HG03060 (cell line): ENCODE data around the gene STIM2.
A peak's percentile ranks its signal among the peaks of the same experiment; 100 is the strongest.
"Not testable (repeated sequence)": the region's sequence is repeated elsewhere in the genome, so short reads cannot be mapped to it uniquely, and the experiment has no call there.

Source experiments
- ATAC-seq: cut with Tn5 transposase; IDR thresholded peaks from one replicate; pipeline ENCODE4 v1.9.1; 2021; ENCODE audit warnings: low read depth, moderate number of reproducible peaks; ENCODE audit not compliant: unreplicated experiment

The STIM2 gene

DNA sequence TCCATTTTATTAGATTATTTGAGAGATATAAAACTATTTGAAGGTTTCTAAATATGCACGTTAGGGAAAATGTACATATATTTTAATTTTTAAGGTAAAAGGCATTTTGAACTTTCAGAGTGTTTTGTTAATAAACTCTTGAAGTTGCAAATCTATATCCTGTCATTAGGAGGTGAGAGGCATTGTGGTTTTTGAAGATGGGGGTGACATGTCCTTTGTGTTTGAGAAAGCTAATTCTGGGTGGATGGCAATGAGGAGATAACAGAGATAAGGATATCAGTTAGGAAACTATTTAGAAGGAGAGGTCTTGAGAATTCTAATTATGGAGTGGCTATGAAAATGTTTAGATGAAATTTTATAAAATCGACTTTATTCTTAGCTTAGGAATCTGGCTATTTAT is 6.1 kb downstream of the STIM2 start:
- ATAC-seq, result no peak

DNA sequence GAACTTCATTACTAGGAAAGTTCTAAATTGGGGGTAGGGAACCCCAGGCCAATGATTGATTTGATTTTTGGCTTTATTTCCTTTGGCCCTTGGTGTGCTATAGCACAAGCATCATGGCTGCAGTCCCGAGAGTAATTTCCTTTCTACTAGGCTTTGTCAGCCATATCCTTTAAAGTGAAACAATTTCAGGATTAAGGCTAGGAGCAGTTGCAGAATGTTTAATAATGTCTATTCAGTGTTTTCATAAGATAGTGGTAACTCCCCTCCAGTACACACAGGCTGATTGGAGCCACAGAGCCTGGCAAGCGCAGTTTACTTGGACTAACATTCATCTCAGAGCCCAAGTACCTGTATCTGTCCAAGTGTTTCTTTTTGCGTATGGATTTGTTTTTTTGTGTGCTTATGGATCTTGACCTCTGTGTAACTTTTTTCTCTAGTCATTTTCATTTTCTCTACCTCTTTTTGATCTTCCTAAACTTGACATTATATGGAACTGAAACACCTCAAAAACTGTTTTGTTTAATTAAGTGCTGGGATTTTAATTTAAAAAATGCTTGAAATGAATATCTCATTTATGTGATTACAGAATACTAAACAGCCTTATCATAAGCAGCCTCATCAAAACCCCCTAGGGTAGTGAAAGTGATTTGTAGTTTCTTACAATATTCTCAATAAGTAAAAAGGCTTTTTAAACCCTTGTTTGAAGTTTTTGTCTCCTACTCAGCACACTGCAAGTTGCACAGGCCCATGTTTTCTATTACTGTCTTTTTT is 7.5 kb downstream of the STIM2 start:
- ATAC-seq, result no peak

DNA sequence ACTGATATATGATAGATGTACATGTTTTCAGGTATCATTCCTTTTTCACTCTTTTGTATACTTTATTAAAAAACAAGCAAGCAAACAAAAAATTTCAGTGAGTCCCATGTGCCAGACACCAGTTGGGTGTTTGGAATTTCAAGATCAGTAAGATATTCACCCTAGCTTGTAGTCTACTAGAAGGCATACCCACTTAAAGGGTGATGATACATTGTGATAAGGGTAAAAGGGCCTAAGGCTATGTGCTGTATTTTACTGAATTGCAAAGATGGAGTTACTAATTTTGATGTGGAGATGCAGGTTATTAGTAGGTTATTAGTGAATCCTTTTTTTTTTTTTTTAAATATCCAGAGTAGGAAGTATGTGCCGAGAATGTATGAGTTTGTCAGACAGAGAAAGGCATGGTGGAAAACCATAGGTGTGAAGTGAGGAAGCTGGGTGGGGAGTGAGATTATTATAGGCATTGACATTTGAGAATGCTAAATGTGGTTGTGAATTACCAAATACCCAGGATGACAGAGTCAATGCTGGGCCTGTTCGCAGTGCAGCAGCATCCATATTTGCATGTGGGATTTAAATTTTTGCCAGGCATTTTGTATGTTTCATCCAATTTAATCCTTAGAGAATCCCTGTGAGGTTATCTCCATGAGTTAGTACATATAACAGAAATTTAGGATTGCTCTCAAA is 10.1 kb downstream of the STIM2 start:
- ATAC-seq, result no peak

DNA sequence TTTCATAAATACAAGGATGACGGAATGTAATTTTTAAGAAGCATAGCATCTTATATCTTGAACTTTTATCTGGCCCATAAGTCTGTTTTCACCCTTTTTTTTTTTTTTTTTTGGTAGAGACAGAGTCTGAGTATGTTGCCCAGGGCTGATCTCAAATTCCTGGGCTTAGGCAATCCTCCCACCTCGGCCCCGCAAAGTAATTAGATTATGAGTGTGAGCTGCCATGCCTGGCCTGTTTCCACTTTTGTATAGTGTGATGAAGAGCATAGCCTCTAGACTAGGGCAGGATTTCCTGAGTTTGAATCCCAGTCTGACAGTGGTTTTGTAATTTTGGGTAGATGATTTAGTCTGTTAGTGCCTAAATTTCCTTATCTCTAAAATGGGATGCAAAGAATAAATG is 11.0 kb downstream of the STIM2 start:
- no peak for ATAC-seq

DNA sequence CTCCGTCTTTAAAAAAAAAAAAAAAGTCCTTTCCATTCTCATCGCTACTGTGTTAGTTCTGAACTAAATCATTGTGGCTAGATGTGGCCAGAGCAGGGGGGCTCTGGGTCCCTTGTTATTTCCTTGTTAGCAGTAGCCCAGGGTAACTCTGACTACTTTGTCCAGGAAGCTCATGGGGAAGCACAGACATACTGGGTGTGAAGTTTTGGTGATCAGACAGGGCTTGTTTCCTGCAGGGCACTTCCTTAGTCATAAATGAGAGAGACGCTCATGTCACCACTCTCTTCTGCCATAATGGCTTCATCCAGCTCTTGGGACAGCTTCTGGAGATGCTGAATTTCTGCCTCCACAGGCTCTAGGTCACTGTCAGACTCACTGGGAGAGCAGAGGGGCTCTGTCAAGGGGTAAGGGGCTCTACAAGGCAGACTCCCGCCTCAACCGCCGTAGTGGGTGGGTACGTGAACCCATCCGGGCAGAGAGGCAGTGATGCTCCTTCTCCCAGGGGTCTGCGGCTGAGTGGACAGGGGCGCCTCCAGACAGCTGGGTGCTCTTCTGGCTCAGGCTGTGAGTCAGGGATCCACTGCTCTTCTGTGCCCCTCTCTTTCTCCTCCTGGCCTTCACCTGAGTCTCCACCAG is 12.9 kb downstream of the STIM2 start:
- ATAC-seq, result no peak

DNA sequence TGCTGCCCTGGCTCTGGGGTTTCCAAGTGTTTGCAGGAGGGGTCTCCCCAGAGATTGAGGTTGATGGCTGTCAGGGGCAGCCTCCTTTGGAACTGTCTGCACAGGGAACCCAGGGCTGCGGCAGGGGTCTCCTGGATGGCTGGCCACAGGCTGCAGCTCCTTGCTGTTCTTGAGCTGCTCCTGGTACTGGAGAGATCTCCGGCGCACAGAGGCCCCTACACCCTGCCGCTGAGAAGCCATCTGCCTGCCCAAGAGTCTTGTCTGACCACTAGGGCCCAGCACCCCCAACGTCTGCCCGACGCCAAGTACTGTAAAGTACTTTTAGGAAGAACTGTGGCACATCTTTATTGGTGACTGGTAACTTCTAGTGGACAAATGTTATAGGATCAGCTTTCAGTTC is 13.5 kb downstream of the STIM2 start:
- ATAC-seq, result no peak

DNA sequence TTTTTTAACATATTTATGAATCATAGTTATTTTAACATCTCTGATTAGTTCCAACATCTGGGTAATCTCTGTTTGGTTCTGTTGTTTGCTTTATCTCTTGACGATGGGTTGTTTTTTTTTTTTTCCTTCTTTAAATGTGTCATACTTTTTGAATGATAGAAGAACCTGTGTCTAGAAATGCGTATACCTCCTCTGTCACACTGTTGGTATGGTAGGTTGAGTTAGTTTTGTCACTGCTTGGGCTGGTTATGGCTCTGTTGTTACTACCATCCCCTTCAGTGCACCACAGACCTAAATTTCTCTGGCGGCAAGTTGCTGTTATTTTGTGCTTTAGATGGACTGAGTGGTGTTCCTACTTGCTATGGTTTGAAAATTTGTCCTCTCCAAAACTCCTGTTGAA is 16.8 kb downstream of the STIM2 start:
- no peak for ATAC-seq

DNA sequence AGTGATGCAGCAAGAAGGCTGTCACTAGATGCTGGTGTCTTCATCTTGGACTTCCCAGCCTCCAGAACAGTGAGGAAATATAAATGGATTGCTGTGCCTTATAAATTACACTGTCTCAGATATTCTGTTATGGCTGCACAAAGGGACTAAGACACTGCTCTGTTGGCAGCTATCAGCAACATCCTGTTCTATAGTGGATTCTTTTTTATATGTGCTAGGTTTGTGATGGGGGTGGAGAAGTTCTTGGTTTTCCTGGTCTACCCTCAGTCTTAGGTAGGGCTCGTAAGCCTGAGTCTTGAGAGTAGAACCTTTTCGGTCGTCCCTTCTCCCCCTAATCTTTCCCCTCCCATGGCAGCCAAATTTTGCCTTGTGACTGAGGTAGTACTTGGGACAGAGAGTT is 17.3 kb downstream of the STIM2 start:
- no peak for ATAC-seq

DNA sequence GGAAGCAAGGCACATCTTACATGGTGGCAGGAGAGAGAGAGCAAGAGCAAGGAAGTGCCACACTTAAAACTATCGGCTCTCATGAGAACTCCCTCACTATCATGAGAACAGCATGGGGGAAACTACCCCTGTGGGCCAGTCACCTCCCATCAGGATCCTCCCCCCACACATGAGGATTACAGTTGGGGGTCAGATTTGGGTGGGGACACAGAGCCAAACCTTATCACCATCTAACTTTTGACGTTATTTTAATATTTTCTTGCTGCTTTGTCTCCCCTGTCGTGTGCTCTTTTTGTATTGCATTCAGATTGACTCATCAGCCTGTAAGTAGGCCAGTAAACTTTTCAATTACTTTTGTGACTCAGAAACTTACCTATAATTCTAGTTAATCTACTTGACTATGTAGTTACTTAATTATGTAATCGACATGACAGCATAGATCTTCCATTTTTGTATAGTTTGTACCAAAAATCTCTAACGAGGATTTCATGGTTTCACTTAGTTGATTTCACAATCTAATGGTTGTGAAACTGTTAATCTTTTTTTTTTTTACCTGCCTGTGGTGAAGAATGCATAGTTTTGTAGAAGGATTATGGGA is 18.3 kb downstream of the STIM2 start:
- ATAC-seq, result no peak

DNA sequence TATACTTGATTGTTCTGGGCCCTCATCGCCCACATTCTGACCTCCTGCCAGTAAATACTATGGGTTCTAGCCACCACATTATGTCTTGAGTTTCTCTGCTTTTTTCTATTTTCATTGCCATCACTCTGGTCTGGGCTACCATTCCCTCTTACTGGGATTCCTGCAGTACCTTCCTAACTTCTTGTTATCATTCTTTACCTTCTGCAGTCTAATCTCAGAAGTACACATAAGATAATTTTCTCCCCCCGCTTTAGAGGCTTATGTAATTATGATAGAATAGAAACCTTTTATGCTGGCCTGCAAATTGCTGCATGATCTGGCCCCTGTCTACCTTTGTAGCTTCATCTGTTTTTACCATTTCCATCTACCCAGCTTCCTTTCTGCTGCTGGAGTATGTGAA is 19.2 kb downstream of the STIM2 start:
- no peak for ATAC-seq

DNA sequence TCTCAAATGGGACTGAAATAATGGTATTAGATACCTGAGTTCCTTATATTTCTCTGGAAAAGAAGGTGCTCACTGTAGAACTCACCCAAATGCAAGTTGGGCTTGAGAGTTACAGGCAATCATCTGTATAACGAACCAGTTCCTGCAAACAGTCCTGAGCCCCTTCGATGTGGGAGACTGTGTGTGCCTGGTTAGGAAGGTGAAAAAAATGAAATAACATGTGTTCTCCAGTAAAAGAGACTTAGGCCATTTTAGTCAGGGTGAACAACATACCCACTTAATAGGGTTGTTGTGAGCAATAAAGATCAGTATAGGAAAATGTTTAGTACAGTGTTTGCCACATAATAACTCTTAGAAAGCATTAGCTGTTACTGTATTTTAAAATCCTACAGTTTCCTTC is 23.4 kb downstream of the STIM2 start:
- no peak for ATAC-seq

DNA sequence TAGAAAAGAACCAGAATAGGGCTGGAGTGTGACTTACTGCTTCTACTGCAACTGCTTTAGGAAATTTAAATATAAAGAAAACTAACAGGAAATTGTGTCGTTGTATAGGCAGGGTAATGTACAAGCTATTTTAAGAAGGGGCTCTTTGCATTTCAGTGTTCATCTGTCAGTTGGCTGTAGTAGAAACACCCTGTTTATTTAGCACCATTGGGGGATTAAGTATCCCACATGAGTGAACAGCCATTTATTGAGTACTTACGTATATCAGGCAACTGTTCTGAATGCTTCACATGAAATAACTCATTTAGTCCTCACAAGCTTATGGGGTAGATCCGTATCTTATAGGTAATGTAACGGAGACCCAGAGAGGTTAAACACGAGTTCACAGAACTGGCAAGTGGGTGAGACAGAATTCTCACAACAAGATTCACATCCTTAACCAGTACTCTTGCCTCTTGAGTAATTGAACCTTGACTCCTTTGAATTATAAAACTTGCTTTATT is 23.9 kb downstream of the STIM2 start:
- peak; percentile 31 for ATAC-seq

DNA sequence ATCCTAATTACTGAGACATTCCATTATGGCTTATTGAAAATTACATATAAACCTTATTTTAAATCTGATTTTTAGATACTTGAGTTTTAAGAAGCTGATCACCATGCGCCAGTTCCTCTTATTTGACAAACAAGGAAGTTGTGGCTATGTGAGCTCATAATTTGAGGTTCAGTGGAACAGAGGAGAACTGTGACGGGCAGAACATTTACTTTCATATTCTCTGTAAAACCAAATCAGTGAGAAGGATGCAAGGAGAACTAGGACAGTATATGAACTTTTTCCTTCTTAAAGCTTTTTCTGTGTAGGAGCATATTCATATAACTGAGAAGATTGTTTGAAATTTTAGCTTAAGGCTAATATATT is 25.3 kb downstream of the STIM2 start:
- ATAC-seq, result peak; percentile 79

DNA sequence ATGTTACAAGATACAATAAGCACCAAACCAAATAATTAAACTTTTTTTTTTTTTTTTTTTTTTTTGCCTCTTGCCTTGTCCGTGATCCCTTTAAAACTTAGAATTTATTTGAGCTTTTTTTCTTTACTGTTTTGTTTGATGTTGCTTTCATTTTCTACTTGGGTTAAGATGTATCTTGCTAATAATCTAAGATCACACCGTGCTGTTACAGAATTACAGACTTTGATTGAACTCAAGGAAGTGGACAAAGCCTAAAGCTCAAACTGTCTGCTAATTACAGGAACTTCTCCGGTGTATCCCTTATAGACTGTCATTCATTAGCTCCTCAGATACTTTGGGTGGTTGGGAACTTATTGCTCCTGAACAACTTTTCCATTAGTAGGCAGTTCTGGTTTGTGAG is 26.5 kb downstream of the STIM2 start:
- ATAC-seq, result no peak

DNA sequence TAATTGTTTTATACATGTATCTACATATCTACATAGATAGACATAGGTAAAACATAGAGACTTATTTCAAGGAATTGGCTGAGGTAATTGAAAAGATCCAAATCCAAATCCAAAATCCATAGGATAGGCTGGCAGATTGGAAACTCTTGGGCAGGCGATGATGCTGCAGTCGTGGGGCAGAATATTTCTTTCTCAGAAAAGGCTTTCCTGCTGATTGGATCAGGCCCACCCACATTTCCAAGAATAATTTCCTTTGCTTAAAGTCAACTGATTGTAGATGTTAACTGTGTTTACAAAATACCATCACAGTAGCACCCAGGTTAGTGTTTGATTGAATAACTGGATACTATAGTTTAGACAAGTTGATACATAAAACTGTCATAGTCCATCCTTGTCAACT is 27.2 kb downstream of the STIM2 start:
- no peak for ATAC-seq

DNA sequence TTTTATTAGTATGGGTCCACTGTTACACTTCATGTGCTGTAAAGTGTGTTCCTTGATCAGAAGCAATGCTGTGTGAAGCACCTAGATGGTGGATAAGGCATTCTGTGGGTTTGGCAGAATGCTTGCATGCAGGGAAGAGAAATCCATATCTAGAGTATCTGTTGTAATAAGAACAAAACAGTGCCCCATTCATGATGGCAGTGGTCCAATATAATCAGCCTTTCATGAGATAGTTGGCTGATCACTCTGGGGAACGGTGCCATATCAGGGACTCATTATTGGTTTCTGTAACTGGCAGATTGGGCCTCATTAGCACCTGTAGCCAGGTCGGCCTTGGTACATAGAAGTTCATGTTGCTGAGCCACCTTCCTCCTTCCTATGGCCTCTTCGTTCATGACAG is 28.7 kb downstream of the STIM2 start:
- ATAC-seq, result no peak

DNA sequence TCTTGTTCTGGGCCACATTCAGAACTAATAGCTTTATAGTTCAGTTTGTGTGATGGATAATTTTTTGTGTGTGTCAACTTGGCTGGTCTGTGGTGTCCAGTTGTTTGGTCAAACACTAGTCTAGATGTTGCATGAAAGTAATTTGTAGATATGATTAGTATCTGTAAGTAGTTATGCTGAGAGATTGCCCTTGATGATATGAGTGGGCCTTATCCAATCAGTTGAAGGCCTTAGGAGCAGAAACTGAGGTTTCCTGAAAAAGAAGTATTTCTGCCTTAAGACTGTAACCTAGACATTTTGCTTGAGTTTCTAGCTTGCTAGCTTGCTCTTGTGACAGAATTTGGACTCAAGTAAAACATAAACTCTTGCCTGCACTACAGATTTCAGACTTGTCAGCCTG is 30.4 kb downstream of the STIM2 start:
- no peak for ATAC-seq

DNA sequence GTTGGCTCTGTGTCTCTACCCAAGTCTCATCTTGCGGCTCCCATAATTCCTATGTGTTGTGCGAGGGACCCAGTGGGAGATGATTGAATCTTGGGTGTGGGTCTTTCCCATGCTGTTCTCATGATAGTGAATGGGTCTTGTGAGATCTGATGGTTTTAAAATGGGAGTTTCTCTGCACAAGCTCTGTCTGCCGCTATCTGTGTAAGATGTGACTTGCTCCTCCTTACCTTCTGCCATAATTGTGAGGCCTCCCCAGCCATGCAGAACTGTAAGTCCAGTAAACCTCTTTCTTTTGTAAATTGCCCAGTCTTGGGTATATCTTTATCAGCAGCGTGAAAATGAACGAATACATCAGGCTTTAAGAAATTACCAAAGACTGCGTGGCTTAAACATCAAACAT is 31.2 kb downstream of the STIM2 start:
- no peak for ATAC-seq

DNA sequence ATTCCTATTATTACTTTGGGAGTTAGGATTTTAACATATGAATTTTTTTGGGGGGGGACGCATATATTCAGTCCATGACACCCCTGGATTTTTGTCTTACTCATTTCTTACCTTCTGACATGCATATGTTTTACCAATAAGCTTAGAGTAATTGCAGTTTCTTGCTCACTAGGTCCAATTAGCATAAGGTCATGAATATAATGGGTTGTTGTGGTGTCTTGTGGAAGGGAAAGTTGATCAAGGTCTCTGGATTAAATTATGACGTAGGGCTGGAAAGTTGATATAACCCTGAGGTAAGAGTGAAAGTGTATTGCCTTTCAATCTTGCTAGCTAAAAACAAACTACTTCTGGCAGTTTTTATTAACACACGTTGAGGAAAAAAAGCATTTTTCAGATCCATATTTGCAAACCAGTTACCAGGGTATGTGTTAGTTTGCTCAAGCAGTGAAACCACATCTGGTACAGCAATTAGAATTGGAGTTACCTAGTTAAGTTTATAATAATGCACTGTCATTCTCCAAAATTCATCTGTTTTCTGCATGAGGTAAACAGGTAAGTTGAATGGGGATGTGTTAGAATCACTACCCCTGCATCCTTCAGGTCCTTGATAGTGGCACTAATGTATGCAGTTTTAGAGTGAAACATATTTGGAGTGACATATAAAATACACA is 32.0 kb downstream of the STIM2 start:
- no peak for ATAC-seq

DNA sequence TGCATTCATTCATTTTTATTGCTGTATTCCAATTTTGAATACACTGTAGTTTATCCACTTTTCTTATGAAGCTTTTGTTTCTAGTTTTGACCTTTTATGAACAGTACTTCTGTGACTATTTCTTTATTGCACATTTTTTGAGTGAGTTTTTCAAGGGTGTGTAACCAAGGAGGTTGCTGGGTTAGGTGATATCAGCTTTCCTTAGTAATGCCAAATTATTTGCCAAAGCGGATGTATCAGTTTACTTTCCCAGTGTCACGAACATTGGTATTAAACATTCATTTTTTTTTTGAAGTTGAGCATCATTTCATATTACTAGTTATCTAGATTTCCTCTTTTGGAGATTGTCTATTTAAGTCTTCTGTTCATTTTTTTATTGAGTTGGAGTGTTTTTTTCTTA is 32.9 kb downstream of the STIM2 start:
- ATAC-seq, result no peak

DNA sequence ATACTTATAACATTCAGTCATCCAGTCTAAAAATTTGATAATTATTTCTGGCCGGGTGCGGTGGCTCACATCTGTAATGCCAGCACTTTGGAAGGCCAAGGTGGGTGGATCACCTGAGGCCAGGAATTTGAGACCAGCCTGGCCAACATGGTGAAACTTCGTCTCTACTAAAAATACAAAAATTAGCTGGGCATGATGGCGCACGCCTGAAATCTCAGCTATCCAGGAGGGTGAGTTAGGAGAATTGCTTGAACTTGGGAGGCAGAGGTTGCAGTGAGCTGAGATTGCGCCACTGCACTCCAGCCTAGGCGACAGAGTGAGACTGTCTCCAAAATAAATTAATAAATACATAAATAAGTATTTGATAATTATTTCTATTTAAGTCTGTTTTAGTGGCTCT is 34.2 kb downstream of the STIM2 start:
- ATAC-seq, result not testable (repeated sequence)
